Body of pancreas (tissue), 4 donors: Measurements from ENCODE around the gene TMEM150C. TPM values are rescaled to one million over a fixed set of nuclear protein-coding genes. Genes with fewer than 3 reads are reported as not detected.

Experiments used
- ATAC-seq: fragments of 150-250 bp; one replicate; pipeline ENCODE4 v1.9.1; 2016
- DNase-seq, 4 donors: peaks; one replicate each; pipeline ENCODE4 v3.0.0-alpha.2; 2019
- H3K27ac ChIP-seq, 4 donors: fragments of 200-600 bp; sonication (generic); 1 replicate in 3 of 4; 2 replicates in 1 of 4; pipeline versions ENCODE4 v1.5.1 to v1.6.1; 2016 to 2019; ENCODE audit warnings: mild to moderate bottlenecking in 1 of 4, mixed read lengths in 1 of 4, moderate library complexity in 1 of 4
- H3K27me3 ChIP-seq, 2 donors: fragments of 200-600 bp; sonication (generic); one replicate each; pipeline ENCODE4 v1.6.0; 2016; ENCODE audit warnings: mild to moderate bottlenecking in 1 of 2
- H3K36me3 ChIP-seq, 2 donors: fragments of 200-600 bp; sonication (generic); replicated peaks in 1 of 2; 2 replicates each; pipeline ENCODE4 v1.5.1; 2016; ENCODE audit warnings: low read depth in 2 of 2; ENCODE audit not compliant: insufficient read depth in 1 of 2
- H3K4me1 ChIP-seq: fragments of 200-600 bp; sonication (generic); one replicate; pipeline ENCODE4 v1.6.0; 2016
- H3K4me3 ChIP-seq, 2 donors: fragments of 200-600 bp; sonication (generic); 1 replicate in 1 of 2; 2 replicates in 1 of 2; pipeline ENCODE4 v1.5.1; 2016 to 2019
- H3K9me3 ChIP-seq, 3 donors: fragments of 200-600 bp; sonication (generic); 1 replicate in 2 of 3; 2 replicates in 1 of 3; pipeline ENCODE4 v1.5.1; 2016
- POLR2A ChIP-seq, 3 donors: fragments of 450-650 bp; IDR thresholded peaks; one replicate each; pipeline ENCODE4 v1.6.1; 2016; ENCODE audit warnings: antibody characterized with exemption in 3 of 3, mild to moderate bottlenecking in 2 of 3
- WGBS, 2 donors: methylation state at CpG; one replicate each; pipeline ENCODE4 v1.1.5; 2017; 5-methylcytosine and 5-hydroxymethylcytosine counted together
- intact Hi-C: fragments of 100-400 bp; cut with DNase I; formaldehyde crosslinking; loops from one replicate; pipeline ENCODE4 v1.15.1; 2023
- total RNA-seq, 2 donors: library from RNA; depleted of rRNA; stranded (reverse); fragments of >200 nt; gene quantifications; one replicate each; pipeline ENCODE4 v1.1.0, GENCODE V29; 2016
- TF ChIP-seq, protein P1 (sequence below), 7 experiments: fragments of 450-650 bp in 4 of 7; fragments of 200-600 bp in 3 of 7; sonication (generic) in 3 of 7; IDR thresholded peaks; one replicate each; pipeline ENCODE4 v1.5.1; 2016 to 2019; ENCODE audit warnings: antibody characterized with exemption in 7 of 7

Gene TMEM150C
- total RNA-seq, 2 donors from 2014 or later: 5.2 to 5.6 TPM

DNA sequence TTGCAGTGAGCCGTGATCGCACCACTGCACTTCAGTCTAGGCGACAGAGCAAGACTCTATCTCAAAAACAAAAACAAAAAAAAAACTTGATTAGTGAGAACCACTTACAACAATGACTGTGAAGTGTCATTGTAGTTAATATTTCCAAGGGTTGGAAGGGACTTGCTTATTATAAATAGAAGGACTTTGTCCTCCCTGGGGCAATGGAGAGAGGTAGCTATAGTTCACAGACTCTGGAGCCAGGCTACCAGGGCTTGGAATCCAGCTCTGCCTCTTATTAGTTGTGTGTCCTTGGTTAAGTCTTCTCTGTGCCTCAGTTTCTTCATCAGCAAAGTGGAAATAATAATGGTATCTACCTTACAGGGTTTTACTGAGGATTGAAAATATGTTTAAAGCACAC is 51.6 kb downstream of the TMEM150C start:
- no peak for TF ChIP-seq POLR2A (IDR thresholded peaks at IDR 0.05)
- TF ChIP-seq, protein P1, sequence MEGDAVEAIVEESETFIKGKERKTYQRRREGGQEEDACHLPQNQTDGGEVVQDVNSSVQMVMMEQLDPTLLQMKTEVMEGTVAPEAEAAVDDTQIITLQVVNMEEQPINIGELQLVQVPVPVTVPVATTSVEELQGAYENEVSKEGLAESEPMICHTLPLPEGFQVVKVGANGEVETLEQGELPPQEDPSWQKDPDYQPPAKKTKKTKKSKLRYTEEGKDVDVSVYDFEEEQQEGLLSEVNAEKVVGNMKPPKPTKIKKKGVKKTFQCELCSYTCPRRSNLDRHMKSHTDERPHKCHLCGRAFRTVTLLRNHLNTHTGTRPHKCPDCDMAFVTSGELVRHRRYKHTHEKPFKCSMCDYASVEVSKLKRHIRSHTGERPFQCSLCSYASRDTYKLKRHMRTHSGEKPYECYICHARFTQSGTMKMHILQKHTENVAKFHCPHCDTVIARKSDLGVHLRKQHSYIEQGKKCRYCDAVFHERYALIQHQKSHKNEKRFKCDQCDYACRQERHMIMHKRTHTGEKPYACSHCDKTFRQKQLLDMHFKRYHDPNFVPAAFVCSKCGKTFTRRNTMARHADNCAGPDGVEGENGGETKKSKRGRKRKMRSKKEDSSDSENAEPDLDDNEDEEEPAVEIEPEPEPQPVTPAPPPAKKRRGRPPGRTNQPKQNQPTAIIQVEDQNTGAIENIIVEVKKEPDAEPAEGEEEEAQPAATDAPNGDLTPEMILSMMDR (IDR thresholded peaks at IDR 0.05): no peak
- no peak for DNase-seq
- no peaks in the 10 kb centered on the region for H3K4me1 ChIP-seq
- no peak overlapping the region for H3K4me3 ChIP-seq
- no peak overlapping the region for H3K27ac ChIP-seq
- 91 to 96% methylated on average over 3 of the region's 3 CpGs for WGBS, 2 donors
- no peak for ATAC-seq
- no peaks in the 10 kb centered on the region for H3K27me3 ChIP-seq
- no peaks in the 10 kb centered on the region for H3K9me3 ChIP-seq
- intact Hi-C loops: no loop called here
- H3K36me3 ChIP-seq: no peaks in the 10 kb centered on the region

DNA sequence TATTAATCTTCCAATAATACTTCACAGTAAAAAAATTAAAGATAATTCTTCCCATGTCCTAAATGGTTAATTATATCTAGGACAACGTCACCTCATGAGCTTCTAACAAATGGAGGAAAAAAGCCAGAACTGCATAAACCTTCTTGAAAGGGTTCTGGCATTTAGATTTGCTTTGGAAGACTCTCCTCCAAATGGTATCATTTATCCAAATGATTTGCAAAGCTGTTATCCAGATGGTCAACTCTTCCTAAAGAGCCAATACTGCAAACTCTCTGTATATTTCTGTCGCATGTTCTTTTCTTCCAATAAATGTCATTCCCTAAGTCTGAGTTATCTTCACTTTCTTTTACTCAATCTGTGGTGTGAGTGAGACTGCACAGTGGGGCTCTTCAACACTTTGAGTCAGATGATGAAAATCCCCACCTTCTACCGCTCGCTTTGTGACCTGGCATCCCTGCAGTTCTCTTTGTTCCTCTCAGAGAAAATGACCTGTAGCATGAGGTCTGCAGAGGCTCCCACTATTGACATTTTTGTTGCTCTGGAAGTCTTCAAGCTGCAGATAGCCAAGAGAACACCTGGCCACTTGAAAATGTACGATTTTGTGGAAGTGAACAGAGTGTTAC is 52.9 kb downstream of the TMEM150C start:
- Histone ChIP-seq H3K4me1 (no peaks in the 10 kb centered on the region), H3K27me3 (no peaks in the 10 kb centered on the region), H3K36me3 (no peaks in the 10 kb centered on the region), H3K9me3 (no peaks in the 10 kb centered on the region), H3K27ac (no peak overlapping the region), H3K4me3 (no peak overlapping the region)
- ATAC-seq (no peak), DNase-seq (no peak)
- WGBS, 2 donors: 68 to 70% methylated on average over 5 of the region's 5 CpGs
- TF ChIP-seq, protein P1 (IDR thresholded peaks at IDR 0.05): no peak
- TF ChIP-seq POLR2A (IDR thresholded peaks at IDR 0.05): no peak
- intact Hi-C loops: no loop called here

DNA sequence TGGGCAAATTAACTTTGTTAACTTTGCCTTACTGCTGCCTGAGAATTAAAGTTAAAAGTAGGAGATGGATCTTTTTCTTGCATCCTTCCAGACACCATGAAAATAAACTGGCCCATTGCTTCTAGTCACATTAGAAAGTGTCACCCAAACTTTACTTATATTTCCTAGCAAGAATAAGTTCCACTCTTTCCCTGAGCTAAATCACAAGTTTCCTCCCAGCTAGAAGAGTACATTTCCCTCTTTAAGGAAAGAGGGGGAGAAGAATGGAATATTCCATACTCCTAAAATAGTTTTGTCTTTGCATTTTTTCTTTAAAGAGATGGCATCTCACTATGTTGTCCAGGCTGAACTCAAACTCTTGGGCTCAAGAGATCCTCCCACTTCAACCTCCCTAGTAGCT is 53.8 kb downstream of the TMEM150C start:
- Histone ChIP-seq H3K36me3 (no peaks in the 10 kb centered on the region), H3K27me3 (no peaks in the 10 kb centered on the region), H3K27ac (no peak overlapping the region), H3K4me3 (no peak overlapping the region), H3K4me1 (no peaks in the 10 kb centered on the region), H3K9me3 (no peaks in the 10 kb centered on the region)
- intact Hi-C loops: no loop called here
- DNase-seq: no peak
- ATAC-seq: no peak
- TF ChIP-seq POLR2A (IDR thresholded peaks at IDR 0.05): no peak
- TF ChIP-seq, protein P1 (IDR thresholded peaks at IDR 0.05): no peak

DNA sequence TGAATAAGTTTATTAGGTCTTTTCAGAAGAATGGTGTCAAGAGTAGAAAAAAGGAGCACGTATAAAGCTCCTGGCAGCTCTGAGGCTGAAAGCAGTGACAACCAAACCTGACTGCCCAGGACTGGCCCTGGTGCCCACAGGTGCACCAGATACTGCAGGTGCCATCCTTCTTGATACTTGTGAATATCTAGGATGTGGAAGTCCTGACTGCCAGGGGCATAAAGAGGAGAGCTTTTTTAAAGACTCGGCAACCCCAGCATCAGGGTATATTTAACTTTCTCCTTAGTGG is 60.7 kb downstream of the TMEM150C start:
- Histone ChIP-seq H3K27me3 (no peaks in the 10 kb centered on the region), H3K27ac (no peak overlapping the region), H3K36me3 (no peaks in the 10 kb centered on the region), H3K4me3 (no peak overlapping the region), H3K9me3 (no peaks in the 10 kb centered on the region), H3K4me1 (no peaks in the 10 kb centered on the region)
- no peak for TF ChIP-seq POLR2A (IDR thresholded peaks at IDR 0.05)
- TF ChIP-seq, protein P1 (IDR thresholded peaks at IDR 0.05): no peak
- ATAC-seq: no peak
- intact Hi-C loops: no loop called here
- no peak for DNase-seq
- 88 to 94% methylated on average over 1 to 2 of the region's 2 CpGs for WGBS, 2 donors

DNA sequence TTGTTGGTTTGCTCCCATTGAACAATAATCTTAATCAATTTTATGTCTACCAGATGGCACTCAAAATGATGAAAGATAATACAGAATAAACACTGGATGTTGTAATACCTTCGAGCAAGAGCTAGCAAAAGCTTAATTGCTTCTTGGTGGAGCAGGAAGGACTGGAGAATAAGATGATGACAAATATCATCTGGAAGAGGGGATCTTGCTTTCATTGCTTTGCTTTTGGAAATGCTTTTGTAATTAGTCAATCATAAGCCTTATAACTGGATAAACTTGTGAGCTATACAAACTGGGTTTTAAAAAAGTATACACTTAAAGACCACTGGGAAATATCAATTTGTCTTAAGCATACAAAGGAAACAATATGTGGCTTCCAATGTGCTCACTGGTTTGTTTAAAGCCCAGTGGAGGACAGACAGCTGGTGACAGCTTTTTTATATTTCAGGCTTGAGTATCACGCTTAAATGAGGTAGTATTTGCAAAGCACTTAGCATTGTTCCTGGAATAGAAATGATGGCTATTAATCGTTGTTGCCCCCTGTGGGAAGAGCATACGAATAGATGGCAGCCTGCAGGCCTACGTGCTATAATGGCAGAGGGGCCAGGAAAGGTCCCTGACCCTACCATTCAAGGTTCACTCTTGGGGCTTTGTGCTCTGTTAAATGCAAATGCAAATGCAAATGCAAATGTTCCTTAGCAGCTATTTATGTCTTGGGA is 61.2 kb downstream of the TMEM150C start:
- WGBS, 2 donors: 57 to 62% methylated on average over 5 of the region's 5 CpGs
- no peaks in the 10 kb centered on the region for H3K36me3 ChIP-seq
- ATAC-seq: no peak
- H3K27me3 ChIP-seq: no peaks in the 10 kb centered on the region
- TF ChIP-seq, protein P1 (IDR thresholded peaks at IDR 0.05): no peak
- TF ChIP-seq POLR2A (IDR thresholded peaks at IDR 0.05): no peak
- no peak for DNase-seq
- H3K9me3 ChIP-seq: no peaks in the 10 kb centered on the region
- H3K27ac ChIP-seq: no peak overlapping the region
- H3K4me3 ChIP-seq: no peak overlapping the region
- H3K4me1 ChIP-seq: no peaks in the 10 kb centered on the region
- intact Hi-C loops: no loop called here
